HepG2 (cell line): ENCODE data around the gene SGF29. TPM values are rescaled to one million over a fixed set of nuclear protein-coding genes. Genes with fewer than 3 reads are reported as not detected.
A peak's percentile ranks its signal among the peaks of the same experiment; 100 is the strongest.

Experiments used
- ADNP ChIP-seq: sonication (generic); formaldehyde crosslinking; IDR thresholded peaks from 2 replicates; pipeline ENCODE4 v1.4.0; 2020; ENCODE audit warnings: missing genetic modification reagents
- DNMT3B ChIP-seq: conservative IDR thresholded peaks from 2 replicates; pipeline ENCODE4 v1.6.1; 2016; ENCODE audit warnings: missing biosample characterization, control low read depth
- EZH2 ChIP-seq: conservative IDR thresholded peaks from 2 replicates; pipeline ENCODE4 v1.6.1; 2012; ENCODE audit warnings: mild to moderate bottlenecking, low read depth, low read length, moderate library complexity
- GLI4 ChIP-seq: sonication (generic); formaldehyde crosslinking; IDR thresholded peaks from 2 replicates; pipeline ENCODE4 v1.5.1; 2020; ENCODE audit warnings: missing genetic modification reagents, mild to moderate bottlenecking, moderate library complexity, borderline replicate concordance
- HNRNPL ChIP-seq: fragments of 200-400 bp; formaldehyde crosslinking; IDR thresholded peaks from 2 replicates; pipeline ENCODE4 v1.6.1; 2017; ENCODE audit warnings: mild to moderate bottlenecking, low read depth, low read length
- MEF2D ChIP-seq: sonication (generic); formaldehyde crosslinking; IDR thresholded peaks from 2 replicates; pipeline ENCODE4 v1.5.1; 2020; ENCODE audit warnings: mild to moderate bottlenecking, missing genetic modification reagents
- MIER2 ChIP-seq: IDR thresholded peaks from 2 replicates; pipeline ENCODE4 v1.6.1; 2016; ENCODE audit warnings: missing biosample characterization, missing genetic modification reagents
- MXD4 ChIP-seq: IDR thresholded peaks from 2 replicates; pipeline ENCODE4 v1.6.1; 2016; ENCODE audit warnings: mild to moderate bottlenecking, missing biosample characterization, missing genetic modification reagents
- NAIF1 ChIP-seq: sonication (generic); formaldehyde crosslinking; IDR thresholded peaks from 2 replicates; pipeline ENCODE4 v1.5.0; 2020; ENCODE audit warnings: mild to moderate bottlenecking, missing genetic modification reagents, borderline replicate concordance
- PHF5A ChIP-seq: IDR thresholded peaks from one replicate; pipeline ENCODE4 v1.6.1; 2018; ENCODE audit warnings: low read depth, missing genetic modification reagents; ENCODE audit not compliant: unreplicated experiment
- PPARG ChIP-seq: conservative IDR thresholded peaks from 2 replicates; pipeline ENCODE4 v1.6.1; 2016; ENCODE audit warnings: missing biosample characterization, missing genetic modification reagents
- RORA ChIP-seq: sonication (generic); formaldehyde crosslinking; IDR thresholded peaks from 2 replicates; pipeline ENCODE4 v1.5.0; 2020; ENCODE audit warnings: mild to moderate bottlenecking, missing genetic modification reagents, moderate library complexity
- SKI ChIP-seq: fragments of 450-650 bp; IDR thresholded peaks from one replicate; pipeline ENCODE4 v1.6.1; 2018; ENCODE audit warnings: mild to moderate bottlenecking; ENCODE audit not compliant: partially characterized antibody
- SOX6 ChIP-seq, 2 experiments: fragments of 450-650 bp in 1 of 2; sonication (generic) in 1 of 2; formaldehyde crosslinking in 1 of 2; IDR thresholded peaks; 2 replicates each; pipeline versions ENCODE4 v1.4.0 to v1.6.1; 2017 to 2020; ENCODE audit warnings: antibody characterized with exemption in 1 of 2, mild to moderate bottlenecking in 1 of 2, missing genetic modification reagents in 1 of 2
- SRF ChIP-seq: IDR thresholded peaks from 2 replicates; pipeline ENCODE4 v1.6.1; 2011; ENCODE audit warnings: mild to moderate bottlenecking, low read depth, low read length, moderate library complexity
- ZBTB8A ChIP-seq: sonication (generic); formaldehyde crosslinking; IDR thresholded peaks from 2 replicates; pipeline ENCODE4 v1.4.0; 2020; ENCODE audit warnings: mild to moderate bottlenecking, low read depth, missing genetic modification reagents, borderline replicate concordance
- ZFP1 ChIP-seq: IDR thresholded peaks from 2 replicates; pipeline ENCODE4 v1.6.1; 2016
- ZFP37 ChIP-seq: sonication (generic); formaldehyde crosslinking; IDR thresholded peaks from 2 replicates; pipeline ENCODE4 v1.4.0; 2020; ENCODE audit warnings: missing genetic modification reagents, borderline replicate concordance
- ZKSCAN5 ChIP-seq: sonication (generic); formaldehyde crosslinking; IDR thresholded peaks from 2 replicates; pipeline ENCODE4 v1.5.1; 2020; ENCODE audit warnings: mild to moderate bottlenecking, missing genetic modification reagents
- ZNF121 ChIP-seq: sonication (generic); formaldehyde crosslinking; IDR thresholded peaks from 2 replicates; pipeline ENCODE4 v1.5.0; 2020; ENCODE audit warnings: mild to moderate bottlenecking, missing genetic modification reagents
- ZNF292 ChIP-seq: sonication (generic); formaldehyde crosslinking; IDR thresholded peaks from 2 replicates; pipeline ENCODE4 v1.8.1; 2022; ENCODE audit warnings: mild to moderate bottlenecking, low read depth, missing genetic modification reagents, borderline replicate concordance
- ZNF296 ChIP-seq: sonication (generic); formaldehyde crosslinking; conservative IDR thresholded peaks from 2 replicates; pipeline ENCODE4 v1.5.0; 2020; ENCODE audit warnings: mild to moderate bottlenecking, missing genetic modification reagents
- ZNF598 ChIP-seq: sonication (generic); formaldehyde crosslinking; IDR thresholded peaks from 2 replicates; pipeline ENCODE4 v1.5.1; 2020; ENCODE audit warnings: mild to moderate bottlenecking, missing genetic modification reagents, borderline replicate concordance
- ZNF670 ChIP-seq: sonication (generic); formaldehyde crosslinking; IDR thresholded peaks from 2 replicates; pipeline ENCODE4 v1.8.0; 2022; ENCODE audit warnings: mild to moderate bottlenecking, missing genetic modification reagents, borderline replicate concordance
- ZNF773 ChIP-seq: sonication (generic); formaldehyde crosslinking; IDR thresholded peaks from 2 replicates; pipeline ENCODE4 v1.4.0; 2020; ENCODE audit warnings: missing genetic modification reagents, borderline replicate concordance
- ZSCAN30 ChIP-seq: sonication (generic); formaldehyde crosslinking; IDR thresholded peaks from 2 replicates; pipeline ENCODE4 v1.5.0; 2020; ENCODE audit warnings: mild to moderate bottlenecking, missing genetic modification reagents
- polyA plus RNA-seq, 8 experiments: library from polyadenylated mRNA; depleted of rRNA in 3 of 8; stranded (reverse) in 7 of 8; unstranded in 1 of 8; fragments of >200 nt; fragmentation: Illumina TruSeq in 4 of 8; extraction: Trizol in 4 of 8; gene quantifications; 2 replicates each; pipeline versions ENCODE4 v1.2.1 to v1.2.3, GENCODE V29; 2011 to 2016; ENCODE audit warnings: low read depth in 4 of 8, missing spikeins in 1 of 8, mixed read lengths in 1 of 8; ENCODE audit not compliant: insufficient read depth in 1 of 8
- total RNA-seq, 5 experiments: library from RNA; depleted of rRNA; stranded (reverse); fragments of >200 nt; fragmentation: Illumina TruSeq; extraction: Trizol; gene quantifications; 2 replicates each; pipeline ENCODE4 v1.2.3, GENCODE V29; 2016; ENCODE audit warnings: low read depth in 1 of 5
- TF ChIP-seq, protein P1 (sequence below): sonication (generic); formaldehyde crosslinking; IDR thresholded peaks from 2 replicates; pipeline ENCODE4 v1.4.0; 2020; ENCODE audit warnings: mild to moderate bottlenecking, missing genetic modification reagents
- TF ChIP-seq, protein P2 (sequence below): sonication (generic); formaldehyde crosslinking; IDR thresholded peaks from 2 replicates; pipeline ENCODE4 v1.5.0; 2020; ENCODE audit warnings: missing genetic modification reagents
- TF ChIP-seq, protein P3 (sequence below): sonication (generic); formaldehyde crosslinking; IDR thresholded peaks from 2 replicates; pipeline ENCODE4 v1.5.0; 2020; ENCODE audit warnings: missing genetic modification reagents, mild to moderate bottlenecking, borderline replicate concordance

SGF29 gene
- total and polyA plus RNA-seq, 2 of the 13 experiments (the other 11 are each of a cell fraction or from before 2014, with no cell fraction given), result 5.0 to 29.4 TPM

DNA sequence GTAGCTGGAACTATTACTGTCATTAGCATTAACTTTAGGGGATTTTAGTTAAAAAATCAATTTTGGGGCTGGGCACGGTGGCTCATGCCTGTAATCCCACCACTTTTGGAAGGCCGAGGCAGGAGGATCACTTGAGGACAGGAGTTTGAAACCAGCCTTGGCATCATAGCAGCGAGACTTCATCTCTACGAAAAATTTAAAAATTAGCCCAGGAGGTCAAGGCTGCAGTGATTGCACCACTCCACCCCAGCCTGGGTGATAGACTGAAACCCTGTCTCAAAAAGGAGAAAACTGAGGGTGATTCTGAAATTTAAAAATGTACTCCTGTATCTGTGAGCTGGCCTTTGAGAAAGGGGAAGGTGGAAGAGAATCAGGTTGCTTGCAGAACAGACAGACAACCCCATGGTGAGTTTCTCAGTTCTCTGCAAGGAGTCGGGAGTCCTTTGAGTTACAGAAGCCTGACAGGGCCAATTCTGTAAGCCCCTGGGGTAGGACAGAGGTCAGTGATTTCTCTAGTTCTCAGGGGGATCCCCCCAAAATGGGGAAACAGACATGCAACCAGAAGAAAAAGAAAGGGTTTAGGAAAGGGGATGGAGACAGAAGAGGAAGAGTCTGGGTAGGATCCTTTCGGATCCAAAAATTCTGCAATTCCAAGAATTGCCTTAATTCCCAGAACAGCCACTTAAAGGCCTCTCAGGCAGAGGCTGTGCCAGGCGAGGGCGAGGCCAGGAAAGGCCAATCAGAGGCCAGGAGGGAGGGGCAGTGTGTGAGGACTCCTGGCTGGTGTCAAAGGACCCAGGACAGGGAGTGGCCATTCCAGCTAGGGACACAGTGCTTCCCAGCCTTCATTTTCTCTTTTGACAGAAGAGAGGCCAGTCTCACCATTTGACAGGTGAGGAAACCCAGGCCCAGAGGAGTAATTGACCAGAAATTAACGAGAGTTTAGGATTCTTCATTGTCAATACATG lies 21.7 kb upstream of the SGF29 start (continued):
- TF ChIP-seq PPARG (CRISPR knock-in tag) (peak; percentile 85), ZNF121 (no peak; the same call in 1 of the 2 replicates), MIER2 (CRISPR knock-in tag) (no peak), ZNF773 (no peak), SRF (no peak), HNRNPL (no peak), EZH2 (no peak), ADNP (no peak), ZNF670 (CRISPR knock-in tag) (no peak), ZNF292 (CRISPR knock-in tag) (no peak; the same call in 1 of the 2 replicates), SOX6 (IDR thresholded peaks at IDR 0.05) (no peak), SOX6 (CRISPR knock-in tag; IDR thresholded peaks at IDR 0.05) (no peak; the same call in 1 of the 2 replicates), MXD4 (CRISPR knock-in tag) (no peak; the same call in 1 of the 2 replicates), PHF5A (peak; percentile 44), ZKSCAN5 (CRISPR knock-in tag) (no peak), DNMT3B (CRISPR knock-in tag) (no peak), ZNF296 (CRISPR knock-in tag) (no peak), ZBTB8A (CRISPR knock-in tag) (no peak), SKI (no peak), GLI4 (CRISPR knock-in tag) (0 out of 2 replicates have a peak, but pooled peaks have one; percentile 43), NAIF1 (CRISPR knock-in tag) (no peak), MEF2D (CRISPR knock-in tag) (0 out of 2 replicates have a peak, but pooled peaks have one; percentile 18), ZFP1 (CRISPR knock-in tag) (0 out of 2 replicates have a peak, but pooled peaks have one; percentile 15), ZFP37 (CRISPR knock-in tag) (no peak), ZNF598 (CRISPR knock-in tag) (0 out of 2 replicates have a peak, but pooled peaks have one; percentile 30), RORA (CRISPR knock-in tag) (no peak), ZSCAN30 (CRISPR knock-in tag) (no peak)
- TF ChIP-seq, protein P1, sequence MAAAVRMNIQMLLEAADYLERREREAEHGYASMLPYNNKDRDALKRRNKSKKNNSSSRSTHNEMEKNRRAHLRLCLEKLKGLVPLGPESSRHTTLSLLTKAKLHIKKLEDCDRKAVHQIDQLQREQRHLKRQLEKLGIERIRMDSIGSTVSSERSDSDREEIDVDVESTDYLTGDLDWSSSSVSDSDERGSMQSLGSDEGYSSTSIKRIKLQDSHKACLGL, result no peak
- TF ChIP-seq, protein P2, sequence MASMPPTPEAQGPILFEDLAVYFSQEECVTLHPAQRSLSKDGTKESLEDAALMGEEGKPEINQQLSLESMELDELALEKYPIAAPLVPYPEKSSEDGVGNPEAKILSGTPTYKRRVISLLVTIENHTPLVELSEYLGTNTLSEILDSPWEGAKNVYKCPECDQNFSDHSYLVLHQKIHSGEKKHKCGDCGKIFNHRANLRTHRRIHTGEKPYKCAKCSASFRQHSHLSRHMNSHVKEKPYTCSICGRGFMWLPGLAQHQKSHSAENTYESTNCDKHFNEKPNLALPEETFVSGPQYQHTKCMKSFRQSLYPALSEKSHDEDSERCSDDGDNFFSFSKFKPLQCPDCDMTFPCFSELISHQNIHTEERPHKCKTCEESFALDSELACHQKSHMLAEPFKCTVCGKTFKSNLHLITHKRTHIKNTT (CRISPR knock-in tag), result no peak
- TF ChIP-seq, protein P3, sequence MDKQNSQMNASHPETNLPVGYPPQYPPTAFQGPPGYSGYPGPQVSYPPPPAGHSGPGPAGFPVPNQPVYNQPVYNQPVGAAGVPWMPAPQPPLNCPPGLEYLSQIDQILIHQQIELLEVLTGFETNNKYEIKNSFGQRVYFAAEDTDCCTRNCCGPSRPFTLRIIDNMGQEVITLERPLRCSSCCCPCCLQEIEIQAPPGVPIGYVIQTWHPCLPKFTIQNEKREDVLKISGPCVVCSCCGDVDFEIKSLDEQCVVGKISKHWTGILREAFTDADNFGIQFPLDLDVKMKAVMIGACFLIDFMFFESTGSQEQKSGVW (CRISPR knock-in tag), result no peak
